ENCODE measurements around the gene CLEC5A.
"Not testable (repeated sequence)": the region's sequence is repeated elsewhere in the genome, so short reads cannot be mapped to it uniquely, and the experiment has no call there.

CLEC5A gene

DNA sequence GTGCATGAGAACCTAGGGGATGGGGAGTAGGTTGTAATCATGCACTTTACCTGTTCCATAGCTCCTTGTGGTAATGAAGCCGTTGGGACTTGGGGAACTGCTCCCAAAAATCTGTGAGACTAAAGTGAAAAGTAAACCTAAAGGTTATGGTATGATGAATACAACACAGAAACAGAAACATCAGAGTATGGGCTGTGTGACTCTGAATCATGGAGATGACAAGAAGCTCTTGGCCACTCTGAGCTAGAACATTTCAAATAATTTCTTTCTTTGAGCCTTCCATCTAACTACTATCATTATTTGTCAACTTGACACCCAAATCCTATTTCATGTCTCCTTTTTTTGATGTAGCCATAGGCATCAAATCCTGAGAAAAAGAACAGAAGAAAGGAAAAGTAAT, 2.9 kb downstream of the CLEC5A start:
- ATAC-seq (replicated peaks; ENCODE audit: extremely low read depth, poor library complexity, severe bottlenecking) (no peak), DNase-seq (ENCODE audit: low spot score in 2 of 2) (no peak)
- H3K9me3 Mint-ChIP-seq: peaks cover 18% of the 10 kb centered on the region
- no peak overlapping the region for H3K27ac Mint-ChIP-seq (ENCODE audit: low read depth)
- H3K36me3 Mint-ChIP-seq (ENCODE audit: insufficient read depth): no peaks in the 10 kb centered on the region
- H3K4me3 Mint-ChIP-seq: no peak overlapping the region
- no peaks in the 10 kb centered on the region for H3K4me1 Mint-ChIP-seq
- no peaks in the 10 kb centered on the region for H3K27me3 Mint-ChIP-seq

DNA sequence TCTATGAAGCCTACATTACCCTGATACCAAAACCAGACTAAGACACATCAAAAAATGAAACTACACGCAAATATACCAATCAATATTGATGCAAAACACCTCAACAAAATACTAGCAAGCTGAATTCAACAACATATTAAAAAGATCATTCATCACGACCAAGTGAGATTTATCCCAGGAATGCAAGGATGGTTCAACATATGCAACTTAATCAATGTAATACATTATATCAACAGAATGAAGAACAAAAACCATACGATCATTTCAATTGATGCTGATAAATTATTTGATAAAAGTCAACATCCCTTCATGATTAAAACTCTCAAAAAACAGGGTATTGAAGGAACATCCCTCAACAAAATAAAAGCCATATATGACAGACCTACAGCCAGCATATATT, 5.7 kb downstream of the CLEC5A start:
- Mint-ChIP-seq H3K4me1 (no peaks in the 10 kb centered on the region), H3K36me3 (ENCODE audit: insufficient read depth) (no peaks in the 10 kb centered on the region), H3K9me3 (peaks cover 23% of the 10 kb centered on the region), H3K4me3 (no peak overlapping the region), H3K27ac (ENCODE audit: low read depth) (no peak overlapping the region), H3K27me3 (no peaks in the 10 kb centered on the region)
- no peak for DNase-seq (ENCODE audit: low spot score in 2 of 2)
- ATAC-seq (replicated peaks; ENCODE audit: extremely low read depth, poor library complexity, severe bottlenecking): no peak

DNA sequence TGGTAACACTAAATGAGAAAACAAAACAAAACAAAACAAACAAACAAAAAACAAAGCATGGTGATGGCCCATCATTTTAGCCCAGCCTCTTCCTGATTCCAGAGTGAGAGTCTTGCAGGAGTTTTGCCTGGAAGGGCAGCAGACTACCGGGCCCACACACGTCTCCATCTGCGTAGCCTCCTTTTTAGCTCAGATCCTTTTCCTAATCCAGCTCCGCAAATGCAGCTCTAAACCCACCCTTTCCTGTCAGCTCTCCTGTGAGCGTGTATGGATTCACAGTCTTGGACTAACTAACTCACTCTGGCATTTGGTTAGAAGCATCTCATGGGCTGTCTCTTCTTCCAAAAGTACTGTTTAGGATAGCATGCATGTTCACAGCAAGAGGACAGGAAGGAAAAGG, 16.6 kb downstream of the CLEC5A start:
- peaks cover 18% of the 10 kb centered on the region for H3K9me3 Mint-ChIP-seq
- no peaks in the 10 kb centered on the region for H3K4me1 Mint-ChIP-seq
- H3K36me3 Mint-ChIP-seq (ENCODE audit: insufficient read depth): no peaks in the 10 kb centered on the region
- no peak overlapping the region for H3K27ac Mint-ChIP-seq (ENCODE audit: low read depth)
- ATAC-seq (replicated peaks; ENCODE audit: extremely low read depth, poor library complexity, severe bottlenecking) (no peak), DNase-seq (ENCODE audit: low spot score in 2 of 2) (no peak)
- no peak overlapping the region for H3K4me3 Mint-ChIP-seq
- H3K27me3 Mint-ChIP-seq: no peaks in the 10 kb centered on the region

DNA sequence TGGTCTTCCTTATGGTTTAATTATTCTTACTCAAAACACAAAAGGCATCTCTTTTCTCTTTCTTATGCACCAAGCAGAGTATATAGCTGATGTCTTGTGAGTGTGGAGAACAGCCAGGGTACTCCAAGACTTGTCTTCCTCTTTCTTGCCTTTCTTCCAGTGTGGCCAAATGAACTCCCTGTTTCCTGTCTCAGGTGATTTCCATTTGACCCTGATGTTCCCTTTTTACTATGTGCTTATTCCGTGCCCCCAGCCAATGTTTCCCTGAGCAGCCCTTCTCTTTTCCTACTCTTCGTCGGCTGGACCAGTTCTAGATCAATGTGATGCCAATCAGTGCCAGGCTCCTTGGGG, 18.0 kb downstream of the CLEC5A start:
- DNase-seq (ENCODE audit: low spot score in 2 of 2) (no peak), ATAC-seq (replicated peaks; ENCODE audit: extremely low read depth, poor library complexity, severe bottlenecking) (no peak)
- H3K9me3 Mint-ChIP-seq: peaks cover 12% of the 10 kb centered on the region
- H3K27me3 Mint-ChIP-seq: no peaks in the 10 kb centered on the region
- no peak overlapping the region for H3K4me3 Mint-ChIP-seq
- no peak overlapping the region for H3K27ac Mint-ChIP-seq (ENCODE audit: low read depth)
- no peaks in the 10 kb centered on the region for H3K36me3 Mint-ChIP-seq (ENCODE audit: insufficient read depth)
- H3K4me1 Mint-ChIP-seq: no peaks in the 10 kb centered on the region

DNA sequence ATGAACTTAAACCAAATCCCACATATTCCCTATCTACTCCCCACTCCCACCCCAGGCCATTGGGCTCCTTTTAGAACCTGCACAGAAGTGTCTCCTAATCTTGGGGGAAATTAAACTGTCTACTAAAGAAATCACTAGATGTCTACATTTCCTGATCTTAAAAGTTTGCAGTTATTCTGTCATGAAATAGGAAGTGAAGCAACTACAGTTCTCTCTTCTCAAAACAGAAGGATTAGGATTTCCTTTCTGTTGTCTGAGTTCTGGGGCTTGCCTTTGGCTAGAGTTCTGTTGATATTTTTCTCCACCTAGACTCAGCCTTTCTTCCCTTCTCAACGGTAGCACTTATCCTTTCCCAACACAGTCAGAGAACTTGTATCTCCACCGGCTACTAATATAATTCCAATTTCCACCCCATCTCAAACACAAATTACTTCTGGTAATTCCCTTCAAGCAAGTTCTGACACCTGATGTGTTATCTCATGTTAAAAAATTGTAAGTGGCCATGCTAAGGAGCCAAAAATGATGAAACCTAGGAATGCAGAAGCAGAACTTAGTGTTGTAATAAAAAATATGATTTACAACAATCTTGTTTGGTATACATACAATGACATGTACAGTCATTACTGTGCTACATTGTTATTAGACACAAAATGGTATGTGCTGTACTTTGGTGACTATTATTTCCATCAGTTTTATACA, 18.5 kb downstream of the CLEC5A start:
- H3K27me3 Mint-ChIP-seq: no peaks in the 10 kb centered on the region
- H3K27ac Mint-ChIP-seq (ENCODE audit: low read depth): no peak overlapping the region
- no peaks in the 10 kb centered on the region for H3K36me3 Mint-ChIP-seq (ENCODE audit: insufficient read depth)
- H3K4me1 Mint-ChIP-seq: no peaks in the 10 kb centered on the region
- ATAC-seq (replicated peaks; ENCODE audit: extremely low read depth, poor library complexity, severe bottlenecking): no peak
- peaks cover 12% of the 10 kb centered on the region for H3K9me3 Mint-ChIP-seq
- no peak for DNase-seq (ENCODE audit: low spot score in 2 of 2)
- H3K4me3 Mint-ChIP-seq: no peak overlapping the region

DNA sequence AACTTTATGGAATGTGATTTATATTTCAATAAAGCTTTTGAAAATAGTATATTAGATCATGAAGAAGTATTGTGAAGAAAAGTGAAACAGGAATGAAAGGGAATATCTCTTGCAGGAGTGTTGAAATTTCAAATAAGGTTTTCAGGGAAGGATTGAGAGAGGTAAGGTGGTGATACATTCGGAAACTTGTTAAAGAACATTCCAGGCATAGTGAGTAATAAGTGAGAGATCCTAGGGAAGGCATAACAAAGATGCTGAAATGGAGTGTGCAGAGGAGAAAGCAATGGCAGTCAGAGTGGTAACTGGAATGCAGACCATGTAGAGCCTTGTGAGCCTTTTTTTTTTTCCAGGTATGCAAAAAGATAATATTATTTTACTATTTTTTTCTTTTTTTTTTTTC, 26.5 kb downstream of the CLEC5A start:
- Mint-ChIP-seq H3K4me3 (no peak overlapping the region), H3K27ac (ENCODE audit: low read depth) (no peak overlapping the region), H3K9me3 (no peaks in the 10 kb centered on the region), H3K4me1 (no peaks in the 10 kb centered on the region), H3K27me3 (no peaks in the 10 kb centered on the region), H3K36me3 (ENCODE audit: insufficient read depth) (no peaks in the 10 kb centered on the region)
- no peak for DNase-seq (ENCODE audit: low spot score in 2 of 2)
- ATAC-seq (replicated peaks; ENCODE audit: extremely low read depth, poor library complexity, severe bottlenecking): no peak

DNA sequence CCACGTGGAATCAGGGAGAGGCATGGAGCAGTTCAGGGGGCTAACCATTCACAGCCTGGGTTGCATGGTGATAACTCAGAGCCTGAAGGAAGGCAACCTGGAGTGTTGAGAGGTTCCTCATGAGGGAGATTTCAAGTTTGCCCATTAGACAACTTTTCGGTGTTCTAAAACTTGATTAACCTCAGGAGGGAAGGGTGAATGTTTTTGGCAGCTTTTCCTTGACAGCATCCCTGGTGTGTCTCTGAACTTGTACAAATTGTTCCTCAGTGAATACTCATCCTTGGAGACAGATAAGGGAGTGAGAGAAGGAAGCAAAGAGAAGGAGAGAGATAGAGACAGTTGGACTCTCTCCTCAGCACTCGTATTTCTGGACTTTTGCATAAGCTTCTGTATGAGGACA, 30.7 kb downstream of the CLEC5A start, which contains the start of gene OR9A4:
Gene OR9A4, plus strand, starts transcription at position 301 of the 400 bp plus-strand sequence. CDS start 2,477 bp downstream, outside the sequence.
- H3K36me3 Mint-ChIP-seq (ENCODE audit: insufficient read depth): no peaks in the 10 kb centered on the region
- DNase-seq (ENCODE audit: low spot score in 2 of 2) (no peak), ATAC-seq (replicated peaks; ENCODE audit: extremely low read depth, poor library complexity, severe bottlenecking) (no peak)
- H3K27me3 Mint-ChIP-seq: peaks cover 12% of the 10 kb centered on the region
- H3K4me3 Mint-ChIP-seq: no peak within 1 kb of the TSS
- H3K9me3 Mint-ChIP-seq: peaks cover 4% of the 10 kb centered on the region
- H3K27ac Mint-ChIP-seq (ENCODE audit: low read depth): no peak within 1 kb of the TSS
- H3K4me1 Mint-ChIP-seq: no peaks in the 10 kb centered on the region

DNA sequence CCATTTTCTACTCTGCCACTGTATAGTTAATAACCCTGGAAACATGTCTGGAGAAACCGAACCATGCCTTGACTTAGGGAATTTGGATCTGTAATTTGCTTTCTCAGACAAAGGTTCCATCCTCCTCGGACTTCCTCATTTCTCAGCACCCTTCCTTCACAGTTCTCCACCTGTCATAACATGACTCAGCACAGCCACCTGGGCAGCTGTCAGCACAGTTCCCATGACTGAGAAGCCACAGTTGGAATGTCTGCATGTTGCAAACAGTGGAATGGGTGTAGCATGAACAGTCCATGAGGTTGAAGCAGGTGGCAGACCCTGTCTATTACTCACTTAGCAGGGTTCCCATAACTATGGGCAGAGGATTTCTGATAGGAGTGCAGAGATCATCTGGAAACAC, 31.2 kb downstream of the CLEC5A start:
- Mint-ChIP-seq H3K4me1 (no peaks in the 10 kb centered on the region), H3K27me3 (peaks cover 18% of the 10 kb centered on the region), H3K36me3 (ENCODE audit: insufficient read depth) (no peaks in the 10 kb centered on the region), H3K4me3 (no peak overlapping the region), H3K27ac (ENCODE audit: low read depth) (no peak overlapping the region), H3K9me3 (peaks cover 4% of the 10 kb centered on the region)
- no peak for DNase-seq (ENCODE audit: low spot score in 2 of 2)
- no peak for ATAC-seq (replicated peaks; ENCODE audit: extremely low read depth, poor library complexity, severe bottlenecking)

DNA sequence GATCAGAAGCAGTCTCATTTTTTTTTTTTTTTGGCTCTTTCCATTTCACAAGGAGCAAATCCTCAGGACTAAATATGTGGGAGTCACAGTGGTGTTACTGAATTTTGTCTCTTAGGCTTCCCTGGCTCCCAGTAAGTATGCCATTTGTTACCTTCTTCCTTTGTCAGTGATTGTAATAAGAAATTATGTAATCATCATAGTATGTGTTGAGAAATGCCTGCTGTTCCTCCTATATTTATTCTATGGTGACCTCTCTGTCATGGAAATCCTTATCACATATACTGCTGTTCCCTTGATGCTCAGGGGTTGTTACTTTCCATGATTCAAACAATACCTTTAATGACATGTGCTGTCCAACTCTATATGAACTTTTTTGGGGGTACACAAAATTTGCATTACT, 35.4 kb downstream of the CLEC5A start:
- no peak overlapping the region for H3K27ac Mint-ChIP-seq (ENCODE audit: low read depth)
- H3K27me3 Mint-ChIP-seq: peaks cover 22% of the 10 kb centered on the region
- ATAC-seq (replicated peaks; ENCODE audit: extremely low read depth, poor library complexity, severe bottlenecking): no peak
- H3K4me3 Mint-ChIP-seq: no peak overlapping the region
- H3K36me3 Mint-ChIP-seq (ENCODE audit: insufficient read depth): no peaks in the 10 kb centered on the region
- DNase-seq (ENCODE audit: low spot score in 2 of 2): no peak
- no peaks in the 10 kb centered on the region for H3K4me1 Mint-ChIP-seq
- peaks cover 4% of the 10 kb centered on the region for H3K9me3 Mint-ChIP-seq

DNA sequence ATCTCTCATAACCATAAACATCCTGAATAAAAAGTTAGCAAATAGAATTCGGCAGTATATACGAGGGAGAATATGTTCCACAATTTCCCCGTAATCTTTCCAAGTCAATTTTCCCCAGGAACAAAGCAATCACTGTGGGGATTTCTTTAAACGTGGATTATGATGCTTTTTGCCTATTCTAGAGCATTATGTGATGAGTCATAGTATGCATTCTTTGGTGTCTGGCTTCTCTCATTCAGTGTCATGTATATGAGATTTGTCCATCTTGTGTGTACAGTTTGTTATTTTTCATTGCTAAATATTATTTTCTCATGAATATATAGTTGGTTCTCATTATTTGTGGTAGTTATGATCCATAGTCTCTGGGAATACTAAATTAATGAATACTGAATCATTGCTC, 40.5 kb downstream of the CLEC5A start:
- Mint-ChIP-seq H3K4me3 (no peak overlapping the region), H3K9me3 (no peaks in the 10 kb centered on the region), H3K27ac (ENCODE audit: low read depth) (no peak overlapping the region), H3K4me1 (no peaks in the 10 kb centered on the region), H3K36me3 (ENCODE audit: insufficient read depth) (no peaks in the 10 kb centered on the region), H3K27me3 (peaks cover 31% of the 10 kb centered on the region)
- ATAC-seq (replicated peaks; ENCODE audit: extremely low read depth, poor library complexity, severe bottlenecking): no peak
- DNase-seq (ENCODE audit: low spot score in 2 of 2): no peak

DNA sequence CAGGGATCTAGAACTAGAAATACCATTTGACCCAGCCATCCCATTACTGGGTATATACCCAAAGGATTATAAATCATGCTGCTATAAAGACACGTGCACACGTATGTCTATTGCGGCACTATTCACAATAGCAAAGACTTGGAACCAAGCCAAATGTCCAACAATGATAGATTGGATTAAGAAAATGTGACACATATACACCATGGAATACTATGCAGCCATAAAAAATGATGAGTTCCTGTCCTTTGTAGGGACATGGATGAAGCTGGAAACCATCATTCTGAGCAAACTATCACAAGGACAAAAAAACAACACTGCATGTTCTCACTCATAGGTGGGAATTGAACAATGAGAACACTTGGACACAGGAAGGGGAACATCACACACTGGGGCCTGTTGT, 47.4 kb downstream of the CLEC5A start:
- peaks cover 19% of the 10 kb centered on the region for H3K27me3 Mint-ChIP-seq
- H3K9me3 Mint-ChIP-seq; H3K4me1 Mint-ChIP-seq; H3K4me3 Mint-ChIP-seq; H3K36me3 Mint-ChIP-seq (ENCODE audit: insufficient read depth); H3K27ac Mint-ChIP-seq (ENCODE audit: low read depth); DNase-seq (ENCODE audit: low spot score in 2 of 2); ATAC-seq (replicated peaks; ENCODE audit: extremely low read depth, poor library complexity, severe bottlenecking): not testable (repeated sequence)

DNA sequence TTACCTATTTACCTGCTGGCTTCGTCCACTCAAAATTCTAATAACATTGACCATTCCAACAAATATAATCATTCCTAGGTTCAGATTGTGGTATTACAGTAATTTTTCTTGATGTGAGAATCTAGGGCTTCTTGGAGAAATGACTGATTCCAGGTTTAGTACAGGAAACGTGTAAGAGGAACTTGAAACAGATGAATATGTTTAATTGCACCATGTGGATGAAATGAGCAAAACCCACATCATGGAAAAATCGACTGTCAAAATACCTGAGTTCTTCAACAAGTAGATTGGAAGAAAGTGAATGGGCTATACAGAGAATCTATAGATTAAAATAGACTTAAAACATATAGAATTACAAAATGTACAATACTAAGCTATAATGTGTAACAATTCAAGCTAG, 55.4 kb downstream of the CLEC5A start:
- Mint-ChIP-seq H3K4me3 (no peak overlapping the region), H3K4me1 (no peaks in the 10 kb centered on the region), H3K27ac (ENCODE audit: low read depth) (no peak overlapping the region), H3K27me3 (peaks cover 15% of the 10 kb centered on the region), H3K36me3 (ENCODE audit: insufficient read depth) (no peaks in the 10 kb centered on the region), H3K9me3 (no peaks in the 10 kb centered on the region)
- DNase-seq (ENCODE audit: low spot score in 2 of 2) (no peak), ATAC-seq (replicated peaks; ENCODE audit: extremely low read depth, poor library complexity, severe bottlenecking) (no peak)

DNA sequence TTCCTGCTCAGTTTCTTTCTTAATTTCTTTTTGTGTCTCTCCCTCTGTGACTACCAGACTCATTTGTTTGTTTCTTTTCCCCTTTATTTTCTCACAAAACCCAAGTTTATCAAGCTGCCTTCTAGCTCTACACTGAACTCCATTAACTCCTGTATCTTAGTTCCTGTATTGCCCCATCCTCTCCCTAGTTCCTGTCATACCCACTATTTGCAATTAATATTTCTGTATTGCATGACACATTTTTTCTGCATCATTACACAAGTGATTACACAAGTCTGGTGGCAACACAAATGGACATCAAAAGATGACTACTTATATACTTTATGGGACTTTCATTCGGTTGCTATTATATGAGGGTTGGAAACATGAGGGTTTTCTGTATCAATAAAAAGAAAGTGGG, 57.5 kb downstream of the CLEC5A start:
- H3K27ac Mint-ChIP-seq (ENCODE audit: low read depth): no peak overlapping the region
- ATAC-seq (replicated peaks; ENCODE audit: extremely low read depth, poor library complexity, severe bottlenecking): no peak

More for the DNA sequence above, 57.5 kb downstream of the CLEC5A start:
- Mint-ChIP-seq H3K9me3 (no peaks in the 10 kb centered on the region), H3K36me3 (ENCODE audit: insufficient read depth) (no peaks in the 10 kb centered on the region), H3K27me3 (peaks cover 23% of the 10 kb centered on the region), H3K4me1 (no peaks in the 10 kb centered on the region), H3K4me3 (no peak overlapping the region)
- DNase-seq (ENCODE audit: low spot score in 2 of 2): no peak
